AG10803 (cell line): ENCODE results near the gene SRGAP3.
A peak's percentile ranks its signal among the peaks of the same experiment; 100 is the strongest.

Experiments
- DNase-seq: peaks from one replicate; pipeline ENCODE4 v3.0.0; 2010; ENCODE audit warnings: low read depth
- H3K4me3 ChIP-seq: 2 replicates; pipeline ENCODE4 v1.5.1; 2011; ENCODE audit warnings: mild to moderate bottlenecking, low read length, control low read depth
- TF ChIP-seq, protein P1 (sequence below): conservative IDR thresholded peaks from 2 replicates; pipeline ENCODE4 v1.5.1; 2011; ENCODE audit warnings: mild to moderate bottlenecking, low read length, control low read depth, inconsistent platforms

The SRGAP3 gene

DNA sequence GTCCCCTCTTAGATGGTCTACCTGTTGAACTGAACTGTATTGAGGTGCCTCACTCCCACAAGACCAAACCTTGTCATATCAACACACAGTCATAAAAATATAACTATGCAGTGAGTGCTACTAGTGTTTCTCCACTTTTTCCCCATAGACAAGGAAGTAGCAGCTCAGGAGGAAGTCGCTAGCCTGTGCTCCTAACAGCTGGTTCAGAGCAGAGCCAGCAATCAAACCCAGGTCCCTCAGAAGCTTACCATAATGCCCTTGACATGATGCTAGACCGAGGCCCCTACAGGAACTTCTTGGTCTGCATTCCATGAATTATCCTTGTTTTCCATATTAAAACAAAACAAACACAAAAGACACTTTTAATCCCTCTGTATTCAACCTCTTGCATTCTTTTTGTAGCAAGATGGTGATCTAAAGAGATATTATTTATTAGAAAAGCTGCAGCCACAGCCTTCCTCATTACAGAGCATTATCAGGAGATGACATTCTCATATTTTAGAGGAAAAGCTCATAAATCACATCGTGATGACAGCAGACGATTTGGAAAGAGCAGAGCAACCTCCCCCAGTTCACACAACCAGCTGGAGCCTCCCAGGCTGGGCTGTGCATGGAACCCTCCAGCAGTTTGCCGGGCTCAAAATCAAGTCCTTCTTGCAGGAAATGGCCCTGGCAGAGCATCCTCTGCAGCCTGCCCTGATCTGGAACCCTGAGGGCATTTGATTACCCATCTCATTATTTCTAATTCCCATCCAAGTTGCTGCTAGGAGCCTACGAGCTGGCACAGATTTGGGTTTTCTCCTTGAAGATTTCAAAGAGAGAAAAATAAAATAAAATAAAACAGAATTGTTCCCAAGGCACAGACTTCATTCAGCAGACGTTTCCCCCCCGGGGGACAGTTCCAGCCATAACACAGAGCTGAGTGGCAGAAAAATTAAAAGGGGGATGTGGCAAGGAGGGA, 118.8 kb downstream of the SRGAP3 start:
- DNase-seq = no peak
- TF ChIP-seq, protein P1, sequence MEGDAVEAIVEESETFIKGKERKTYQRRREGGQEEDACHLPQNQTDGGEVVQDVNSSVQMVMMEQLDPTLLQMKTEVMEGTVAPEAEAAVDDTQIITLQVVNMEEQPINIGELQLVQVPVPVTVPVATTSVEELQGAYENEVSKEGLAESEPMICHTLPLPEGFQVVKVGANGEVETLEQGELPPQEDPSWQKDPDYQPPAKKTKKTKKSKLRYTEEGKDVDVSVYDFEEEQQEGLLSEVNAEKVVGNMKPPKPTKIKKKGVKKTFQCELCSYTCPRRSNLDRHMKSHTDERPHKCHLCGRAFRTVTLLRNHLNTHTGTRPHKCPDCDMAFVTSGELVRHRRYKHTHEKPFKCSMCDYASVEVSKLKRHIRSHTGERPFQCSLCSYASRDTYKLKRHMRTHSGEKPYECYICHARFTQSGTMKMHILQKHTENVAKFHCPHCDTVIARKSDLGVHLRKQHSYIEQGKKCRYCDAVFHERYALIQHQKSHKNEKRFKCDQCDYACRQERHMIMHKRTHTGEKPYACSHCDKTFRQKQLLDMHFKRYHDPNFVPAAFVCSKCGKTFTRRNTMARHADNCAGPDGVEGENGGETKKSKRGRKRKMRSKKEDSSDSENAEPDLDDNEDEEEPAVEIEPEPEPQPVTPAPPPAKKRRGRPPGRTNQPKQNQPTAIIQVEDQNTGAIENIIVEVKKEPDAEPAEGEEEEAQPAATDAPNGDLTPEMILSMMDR = no peak

DNA sequence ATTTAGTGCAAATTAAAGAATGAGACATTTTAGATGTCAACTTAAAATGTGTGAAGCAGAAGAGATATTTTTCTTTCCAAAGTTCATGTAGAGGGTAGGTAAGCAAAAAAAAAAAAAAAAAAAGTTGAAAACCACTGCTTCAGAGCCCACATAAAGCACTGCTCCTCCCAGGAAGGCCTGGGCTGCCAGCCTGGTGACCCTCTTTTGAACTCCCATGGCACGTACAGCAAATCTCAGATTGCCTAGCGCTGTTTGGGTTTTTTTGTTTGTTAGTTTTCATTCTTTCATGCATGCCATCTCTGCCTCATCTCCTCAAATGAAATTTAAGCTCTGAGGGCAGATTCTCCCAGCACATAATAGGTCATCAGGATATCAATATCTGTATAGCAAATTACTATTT, 120.1 kb downstream of the SRGAP3 start:
- DNase-seq = no peak
- no peak overlapping the region for H3K4me3 ChIP-seq
- TF ChIP-seq, protein P1 = no peak

More for the DNA sequence above, 118.8 kb downstream of the SRGAP3 start:
- no peak overlapping the region for H3K4me3 ChIP-seq

DNA sequence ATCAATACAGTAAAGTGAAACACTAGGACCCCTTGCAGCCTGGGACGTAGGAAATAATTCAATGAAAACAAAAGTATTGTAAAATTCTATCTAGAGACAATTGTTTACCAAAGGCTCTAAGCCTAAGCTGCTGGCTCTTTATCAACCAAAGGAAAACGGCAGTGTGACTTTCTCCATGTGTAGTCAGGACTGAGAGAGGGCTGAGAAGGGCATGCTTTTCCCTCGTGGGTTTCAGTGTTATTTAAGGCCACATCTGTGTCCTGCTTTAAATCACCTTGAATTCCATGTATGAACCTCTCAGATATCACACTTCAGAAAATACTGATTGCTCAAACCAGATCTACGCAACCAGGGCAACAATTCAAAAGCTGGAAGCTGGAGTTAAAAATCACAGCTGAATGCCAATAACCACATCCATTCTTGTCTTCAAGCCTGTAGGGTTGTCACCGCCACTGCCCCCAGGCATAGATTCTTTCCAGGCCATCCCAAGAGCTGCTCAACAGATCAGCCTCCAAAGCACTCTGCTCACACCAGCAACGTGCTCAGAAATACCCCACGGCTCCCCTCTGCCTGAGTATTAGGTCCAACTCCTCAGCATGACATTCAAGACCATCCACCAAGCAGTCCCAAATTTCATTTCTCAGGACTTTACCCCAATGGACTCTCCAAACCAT, 124.0 kb downstream of the SRGAP3 start:
- no peak overlapping the region for H3K4me3 ChIP-seq
- TF ChIP-seq, protein P1 = no peak
- no peak for DNase-seq

DNA sequence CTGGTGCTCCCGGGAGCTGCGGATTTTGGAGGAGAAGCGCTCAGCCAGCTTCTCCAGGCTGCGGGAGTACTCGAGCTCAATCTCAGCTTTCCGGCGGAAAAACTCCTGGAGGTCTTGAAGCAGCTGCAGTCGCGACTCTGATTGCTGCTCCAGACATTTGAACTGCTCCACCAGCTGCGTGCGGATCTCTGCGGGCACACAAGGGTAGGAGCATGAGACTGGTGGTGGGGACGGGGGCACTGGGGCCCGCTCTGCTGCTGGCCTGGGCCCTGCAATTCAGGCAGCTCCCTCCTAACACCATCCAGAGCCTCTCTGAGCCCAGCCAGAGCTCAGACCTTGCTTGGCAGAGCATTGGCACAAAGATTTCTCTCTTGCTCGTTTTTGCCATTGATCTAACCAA, 124.7 kb downstream of the SRGAP3 start:
- no peak overlapping the region for H3K4me3 ChIP-seq
- no peak for DNase-seq
- TF ChIP-seq, protein P1 = no peak

DNA sequence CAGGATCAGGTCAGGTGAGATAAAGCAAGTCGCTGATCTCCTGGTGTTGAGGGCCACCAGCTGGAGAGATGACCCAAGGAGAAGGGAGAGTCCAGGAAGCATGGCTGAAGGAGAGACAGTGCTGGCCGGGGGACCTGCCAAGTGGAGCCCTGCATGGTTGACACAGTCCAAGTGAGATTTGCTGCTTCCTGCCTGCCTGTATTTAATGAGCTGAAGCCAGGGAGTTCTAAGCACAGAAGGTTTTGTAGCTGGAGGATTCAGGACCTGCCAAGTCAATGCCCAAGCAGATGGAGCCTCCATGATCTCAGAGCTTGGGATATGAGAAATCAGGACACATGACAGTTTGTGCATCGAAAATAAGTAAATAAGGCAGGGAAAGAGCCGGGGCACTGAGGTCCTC, 125.6 kb downstream of the SRGAP3 start:
- TF ChIP-seq, protein P1 = no peak
- no peak overlapping the region for H3K4me3 ChIP-seq
- DNase-seq = no peak

DNA sequence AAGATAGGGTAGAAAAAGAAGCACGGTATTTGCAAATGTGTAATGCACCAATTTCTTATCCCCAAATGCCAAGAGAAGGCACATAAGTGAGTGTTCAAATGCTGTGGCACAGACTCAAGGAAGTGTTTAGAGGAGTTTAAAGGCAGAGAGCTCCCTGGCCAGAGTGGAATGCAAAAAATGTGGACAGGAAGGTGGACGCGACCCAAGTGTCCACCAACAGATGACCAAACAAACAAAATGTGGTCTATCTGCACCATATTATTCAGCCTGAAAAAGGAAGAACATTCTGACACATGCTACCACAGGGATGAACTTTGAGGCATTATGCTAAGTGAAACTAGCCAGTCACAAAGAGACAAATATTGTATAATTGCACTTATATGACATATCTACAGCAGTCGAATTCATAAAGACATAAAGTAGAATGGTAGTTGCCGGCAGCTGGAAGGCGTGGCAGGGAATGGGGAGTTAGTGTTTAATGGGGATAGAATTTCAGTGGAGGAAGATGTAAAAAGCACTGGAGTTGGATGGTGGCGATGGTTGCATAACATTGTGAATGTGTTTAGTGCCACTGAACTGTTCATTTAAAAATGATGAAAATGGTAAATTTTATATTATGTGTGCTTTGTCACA, 126.6 kb downstream of the SRGAP3 start:
- DNase-seq = peak; percentile 4
- TF ChIP-seq, protein P1 = no peak

More for the DNA sequence above, 126.6 kb downstream of the SRGAP3 start:
- no peak overlapping the region for H3K4me3 ChIP-seq
